ENCODE measurements around the gene TLE6. TPM values are rescaled to one million over a fixed set of nuclear protein-coding genes. Genes with fewer than 3 reads are reported as not detected.

Gene TLE6
- total and polyA plus RNA-seq, 2 of the 13 experiments (the other 11 are each of a cell fraction or from before 2014, with no cell fraction given) = 0.24 to 5.5 TPM

GRCh38 chr19:2977001-2977745, at the start of gene TLE6 (continued):
- TF ChIP-seq TRIM22 (IDR thresholded peaks at IDR 0.05) (no peak), HMG20B (CRISPR knock-in tag; conservative IDR thresholded peaks at IDR 0.05) (0 out of 2 replicates have a peak, but pooled peaks have one; percentile 10), ATF4 (CRISPR knock-in tag; IDR thresholded peaks at IDR 0.05) (0 out of 4 replicates have a peak, but pooled peaks of 1 of the 2 experiments have one; percentile 29), JUN (CRISPR knock-in tag; IDR thresholded peaks at IDR 0.05) (no peak), TFDP2 (CRISPR knock-in tag; IDR thresholded peaks at IDR 0.05) (peak; percentile 44), ZNF552 (CRISPR knock-in tag; IDR thresholded peaks at IDR 0.05; ENCODE audit: borderline replicate concordance) (no peak), AGO2 (optimal IDR thresholded peaks at IDR 0.05; ENCODE audit: low read depth, low read length) (no peak), ZSCAN30 (CRISPR knock-in tag; IDR thresholded peaks at IDR 0.05) (no peak), HOXA5 (CRISPR knock-in tag; IDR thresholded peaks at IDR 0.05) (peak; percentile 60; the same call in 1 of the 2 replicates), RNF219 (CRISPR knock-in tag; IDR thresholded peaks at IDR 0.05) (no peak), ISL2 (CRISPR knock-in tag; IDR thresholded peaks at IDR 0.05) (peak; percentile 74), CENPBD1 (CRISPR knock-in tag; IDR thresholded peaks at IDR 0.05; ENCODE audit: borderline replicate concordance, low read depth) (no peak), ZFP82 (CRISPR knock-in tag; IDR thresholded peaks at IDR 0.05; ENCODE audit: borderline replicate concordance) (no peak), BCLAF1 (IDR thresholded peaks at IDR 0.05) (no peak), RNF2 (conservative IDR thresholded peaks at IDR 0.05; ENCODE audit: low read depth) (no peak), ONECUT2 (CRISPR knock-in tag; IDR thresholded peaks at IDR 0.05) (peak; percentile 86), GABPA (IDR thresholded peaks at IDR 0.05; ENCODE audit: low read depth, low read length) (peak; percentile 24; the same call in 1 of the 2 replicates), GABPA (CRISPR knock-in tag; IDR thresholded peaks at IDR 0.05; ENCODE audit: low read depth) (peak; percentile 57; the same call in 1 of the 2 replicates), ZNF136 (CRISPR knock-in tag; IDR thresholded peaks at IDR 0.05; ENCODE audit: low read depth) (peak; percentile 77; the same call in 1 of the 2 replicates)

All from HepG2 (cell line).